Measurements from ENCODE around the gene EDEM1. TPM values are rescaled to one million over a fixed set of nuclear protein-coding genes. Genes with fewer than 3 reads are reported as not detected.

Gene EDEM1
- total RNA-seq, 4 donors from 2014 or later = 25.1 to 48.4 (median 37.7) TPM

DNA sequence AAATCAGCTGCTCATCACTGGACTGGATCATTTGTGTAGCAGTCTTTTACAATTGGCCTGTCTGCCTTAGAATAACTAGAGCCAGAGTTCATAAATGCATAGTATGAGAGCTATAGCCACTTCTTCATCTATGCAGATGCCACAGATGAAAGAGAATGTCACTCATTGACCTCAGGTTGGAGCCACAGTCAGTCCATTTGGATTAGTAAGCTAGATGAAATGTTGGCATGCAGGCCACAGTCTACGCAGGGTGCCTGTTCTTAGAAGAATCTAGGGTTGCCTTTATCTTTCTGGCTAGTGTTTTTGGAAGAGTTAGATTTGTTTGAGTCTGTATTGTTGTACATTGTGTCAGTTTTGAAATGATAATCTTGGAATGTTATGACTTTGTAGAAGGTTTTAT is 25.4 kb upstream of the EDEM1 start:
- TF ChIP-seq, protein P1, sequence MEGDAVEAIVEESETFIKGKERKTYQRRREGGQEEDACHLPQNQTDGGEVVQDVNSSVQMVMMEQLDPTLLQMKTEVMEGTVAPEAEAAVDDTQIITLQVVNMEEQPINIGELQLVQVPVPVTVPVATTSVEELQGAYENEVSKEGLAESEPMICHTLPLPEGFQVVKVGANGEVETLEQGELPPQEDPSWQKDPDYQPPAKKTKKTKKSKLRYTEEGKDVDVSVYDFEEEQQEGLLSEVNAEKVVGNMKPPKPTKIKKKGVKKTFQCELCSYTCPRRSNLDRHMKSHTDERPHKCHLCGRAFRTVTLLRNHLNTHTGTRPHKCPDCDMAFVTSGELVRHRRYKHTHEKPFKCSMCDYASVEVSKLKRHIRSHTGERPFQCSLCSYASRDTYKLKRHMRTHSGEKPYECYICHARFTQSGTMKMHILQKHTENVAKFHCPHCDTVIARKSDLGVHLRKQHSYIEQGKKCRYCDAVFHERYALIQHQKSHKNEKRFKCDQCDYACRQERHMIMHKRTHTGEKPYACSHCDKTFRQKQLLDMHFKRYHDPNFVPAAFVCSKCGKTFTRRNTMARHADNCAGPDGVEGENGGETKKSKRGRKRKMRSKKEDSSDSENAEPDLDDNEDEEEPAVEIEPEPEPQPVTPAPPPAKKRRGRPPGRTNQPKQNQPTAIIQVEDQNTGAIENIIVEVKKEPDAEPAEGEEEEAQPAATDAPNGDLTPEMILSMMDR (IDR thresholded peaks at IDR 0.05; ENCODE audit: low read depth) = no peak

DNA sequence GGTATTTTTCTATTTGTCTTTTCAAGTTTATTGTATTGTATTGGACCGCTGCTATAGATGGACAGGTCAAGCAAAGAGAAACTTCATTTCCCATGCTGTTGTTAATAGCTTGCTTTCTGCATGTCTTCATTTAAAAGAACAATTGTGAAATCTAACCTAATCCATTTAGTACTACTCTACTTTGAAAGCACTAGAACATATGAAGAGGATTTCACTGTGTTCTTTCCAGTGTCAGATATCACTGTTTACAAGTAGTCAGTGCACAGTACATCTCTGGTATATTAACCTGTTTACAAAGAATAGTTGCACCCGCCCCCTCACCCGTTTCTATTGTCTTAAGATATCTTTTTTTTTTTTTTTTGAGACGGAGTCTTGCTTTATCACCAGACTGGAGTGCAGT is 21.8 kb upstream of the EDEM1 start:
- TF ChIP-seq, protein P1 (IDR thresholded peaks at IDR 0.05; ENCODE audit: low read depth) = no peak

DNA sequence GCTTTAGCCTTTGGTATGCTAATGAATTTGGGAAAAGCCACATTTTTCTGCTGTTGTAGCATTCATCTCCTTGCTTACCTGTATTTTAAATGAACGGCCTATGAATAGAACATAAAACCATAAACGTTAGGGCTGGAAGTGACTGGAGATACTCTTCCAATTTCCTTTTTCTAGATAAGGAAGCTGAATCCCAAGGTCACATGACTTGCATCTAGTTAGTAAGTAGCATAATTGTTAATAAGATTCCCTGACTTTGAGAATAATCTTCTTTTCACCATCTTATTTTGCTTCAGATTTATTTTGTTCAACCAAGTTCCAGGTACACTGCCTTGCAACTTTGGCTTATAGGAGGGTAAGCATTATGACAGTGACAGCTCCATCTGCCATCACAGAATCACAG is 20.7 kb upstream of the EDEM1 start:
- TF ChIP-seq, protein P1 (IDR thresholded peaks at IDR 0.05; ENCODE audit: low read depth) = no peak

DNA sequence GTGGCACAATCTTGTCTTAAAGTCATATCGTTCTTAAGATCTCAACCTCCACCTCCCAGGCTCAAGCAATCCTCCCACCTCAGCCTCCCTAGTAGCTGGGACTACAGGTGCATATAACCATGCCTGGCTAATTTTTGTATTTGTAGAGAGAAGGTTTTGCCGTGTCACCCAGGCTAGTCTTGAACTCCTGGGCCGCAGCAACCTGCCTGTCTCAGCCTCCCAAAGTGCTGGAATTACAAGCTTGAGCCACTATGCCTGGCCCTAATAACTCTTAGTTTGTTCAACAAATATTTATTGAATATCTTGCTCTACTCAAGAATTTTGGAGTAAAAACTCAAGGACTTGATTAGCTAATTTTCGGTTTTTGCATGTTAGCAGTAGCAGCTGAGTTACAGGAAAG is 19.4 kb upstream of the EDEM1 start:
- TF ChIP-seq, protein P1 (IDR thresholded peaks at IDR 0.05; ENCODE audit: low read depth) = no peak

DNA sequence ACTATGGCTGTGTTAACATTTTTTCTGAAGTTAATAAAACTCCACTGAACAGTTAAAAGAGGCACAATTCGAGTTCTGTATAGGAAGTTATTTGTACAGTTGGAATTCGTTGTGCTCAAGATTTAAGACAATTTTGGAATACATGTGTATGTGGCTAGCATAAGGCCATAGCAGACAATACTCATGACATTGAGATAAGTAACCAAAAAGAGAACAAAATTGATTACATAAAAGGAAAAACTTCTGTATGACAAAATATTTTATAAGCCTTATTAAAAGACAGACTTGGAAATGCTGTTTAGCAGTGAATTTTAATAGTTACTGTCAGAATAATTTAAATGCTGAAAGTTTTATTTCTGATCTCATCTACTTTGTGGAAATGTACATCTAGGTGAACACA is 17.7 kb upstream of the EDEM1 start:
- TF ChIP-seq, protein P1 (IDR thresholded peaks at IDR 0.05; ENCODE audit: low read depth) = no peak

DNA sequence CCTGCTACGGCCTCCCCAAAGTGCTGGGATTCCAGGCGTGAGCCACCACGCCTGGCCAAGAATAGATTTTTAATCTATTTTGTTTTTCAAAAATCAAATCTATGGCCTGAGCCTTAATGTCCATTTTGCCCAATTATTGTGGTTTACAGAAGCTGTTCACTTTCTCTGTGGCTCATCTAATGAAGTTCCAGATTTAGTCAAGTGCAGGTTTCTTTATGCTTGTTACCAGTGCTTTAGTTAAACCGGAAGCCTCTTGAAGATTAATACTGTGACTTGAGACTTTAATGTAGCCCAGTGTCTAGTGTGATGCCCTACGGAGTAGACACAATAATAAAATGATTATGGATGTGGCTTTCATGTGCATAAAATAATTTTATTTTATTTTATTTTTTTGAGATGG is 16.5 kb upstream of the EDEM1 start:
- TF ChIP-seq, protein P1 (IDR thresholded peaks at IDR 0.05; ENCODE audit: low read depth) = no peak

DNA sequence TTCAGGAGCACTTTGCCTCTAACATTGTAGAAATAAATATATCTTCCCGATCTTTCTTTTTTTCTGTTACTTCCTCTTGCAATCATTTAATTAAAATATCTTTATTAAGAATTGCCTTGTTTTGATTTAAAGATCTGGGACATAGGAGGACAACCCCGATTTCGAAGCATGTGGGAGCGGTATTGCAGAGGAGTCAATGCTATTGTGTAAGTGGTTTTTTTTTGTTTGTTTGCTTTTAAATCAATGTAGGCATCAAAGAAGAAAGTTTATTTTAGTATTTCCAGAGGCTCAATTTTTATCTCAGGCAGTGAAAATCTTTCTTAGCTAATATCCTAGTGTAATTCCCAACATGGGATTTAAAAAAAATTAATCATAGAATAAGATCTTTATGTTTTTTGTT is 15.5 kb upstream of the EDEM1 start:
- TF ChIP-seq, protein P1 (IDR thresholded peaks at IDR 0.05; ENCODE audit: low read depth) = no peak

All from subcutaneous adipose tissue (tissue), 4 donors.